RWPE1 (cell line): ENCODE data around the gene CHRNA7.

Source experiments
- CTCF ChIA-PET: fragments of 350-600 bp; sonication (Branson Sonifier 250); formaldehyde crosslinking; extraction: SDS; loops from one replicate; lab custom pipeline; 2021; lab: Yijun Ruan, JAX
- POLR2A ChIA-PET: fragments of 400-600 bp; formaldehyde crosslinking; extraction: SDS; loops from one replicate; lab custom pipeline; 2020; ENCODE audit warnings: antibody characterized with exemption; ENCODE audit not compliant: low non-redundant PET; lab: Yijun Ruan, JAX
- DNase-seq: peaks from one replicate; pipeline ENCODE4 v3.0.0; 2012; ENCODE audit warnings: low spot score
- H3K27ac ChIP-seq: fragments of 450-650 bp; 2 replicates; pipeline ENCODE4 v1.5.1; 2017
- CTCF ChIP-seq: fragments of 450-650 bp; conservative IDR thresholded peaks from 2 replicates; pipeline ENCODE4 v1.5.1; 2017; ENCODE audit warnings: low read depth, mild to moderate bottlenecking

The CHRNA7 gene

GRCh38 chr15:32004249-32004648, 26.1 kb upstream of the CHRNA7 start:
- ChIA-PET CTCF (interaction anchor here (2.0 kb wide), 1 partner anchor 25 kb away, joined by 6 read pairs; no protein-coding TSS in a partner anchor), POLR2A (no interaction called here)
- no peak for TF ChIP-seq CTCF
- no peak for DNase-seq
- no peak overlapping the region for H3K27ac ChIP-seq

- DNase-seq = no peak
- ChIA-PET CTCF (no interaction called here), POLR2A (no interaction called here)
- no peak for TF ChIP-seq CTCF
- no peak overlapping the region for H3K27ac ChIP-seq
Observed at GRCh38 chr15:32007355-32007960, 22.9 kb upstream of the CHRNA7 start.

GRCh38 chr15:32014953-32015352, 15.4 kb upstream of the CHRNA7 start:
- DNase-seq = no peak
- no peak for TF ChIP-seq CTCF
- H3K27ac ChIP-seq = no peak overlapping the region
- ChIA-PET POLR2A (no interaction called here), CTCF (no interaction called here)

GRCh38 chr15:32020156-32020555, 10.2 kb upstream of the CHRNA7 start:
- no peak for TF ChIP-seq CTCF
- POLR2A ChIA-PET = no interaction called here
- CTCF ChIA-PET = no interaction called here
- DNase-seq = no peak
- no peak overlapping the region for H3K27ac ChIP-seq

GRCh38 chr15:32028921-32029320, 1.4 kb upstream of the CHRNA7 start:
- H3K27ac ChIP-seq = no peak overlapping the region
- POLR2A ChIA-PET = no interaction called here
- CTCF ChIA-PET = interaction anchor here (0.9 kb wide), 1 partner anchor 51 kb away, joined by 3 read pairs; no protein-coding TSS in a partner anchor
- TF ChIP-seq CTCF = no peak
- no peak for DNase-seq

- POLR2A ChIA-PET = no interaction called here
- CTCF ChIA-PET = interaction anchor here (0.7 to 0.9 kb wide), 2 partner anchors 24 to 51 kb away, joined by 3 to 6 read pairs; no protein-coding TSS in a partner anchor
- no peak overlapping the region for H3K27ac ChIP-seq
- no peak for DNase-seq
- 0 out of 2 replicates have a peak, but pooled peaks have one; percentile 10 for TF ChIP-seq CTCF
Observed at GRCh38 chr15:32029409-32029861, 880 bp upstream of the CHRNA7 start.
